AG08395 (cell line): Measurements from ENCODE around the gene MAJIN.

Source experiments
- DNase-seq: peaks from one replicate; pipeline ENCODE4 v3.0.0; 2012; ENCODE audit warnings: mixed read lengths, low spot score

MAJIN gene

DNA sequence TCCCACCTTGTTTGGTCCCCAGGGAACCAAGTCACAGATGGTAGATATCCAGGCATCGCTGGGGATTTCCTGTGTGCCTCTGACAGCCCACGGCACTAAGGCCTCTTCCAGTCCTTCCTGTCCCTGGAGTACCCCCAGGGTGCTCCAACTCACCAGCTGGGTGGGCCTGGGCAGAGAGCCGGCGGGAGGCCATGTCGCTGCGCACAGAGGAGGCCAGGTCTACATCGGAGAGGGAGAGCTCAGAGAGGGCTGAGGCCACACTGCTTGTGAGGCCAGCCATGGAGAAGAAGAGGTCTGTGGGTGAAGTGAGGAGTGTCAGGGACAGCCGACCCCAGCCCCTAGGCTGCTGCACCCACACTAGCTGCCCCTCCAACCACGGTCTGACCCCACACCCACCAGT lies 60.2 kb downstream of the MAJIN start:
- DNase-seq = no peak

- no peak for DNase-seq
Observed at GRCh38 chr11:64911142-64911541, 60.8 kb downstream of the MAJIN start.

- no peak for DNase-seq
Observed at GRCh38 chr11:64910451-64911093, 61.3 kb downstream of the MAJIN start.

GRCh38 chr11:64909653-64910343 lies 62.1 kb downstream of the MAJIN start:
- DNase-seq = no peak

DNA sequence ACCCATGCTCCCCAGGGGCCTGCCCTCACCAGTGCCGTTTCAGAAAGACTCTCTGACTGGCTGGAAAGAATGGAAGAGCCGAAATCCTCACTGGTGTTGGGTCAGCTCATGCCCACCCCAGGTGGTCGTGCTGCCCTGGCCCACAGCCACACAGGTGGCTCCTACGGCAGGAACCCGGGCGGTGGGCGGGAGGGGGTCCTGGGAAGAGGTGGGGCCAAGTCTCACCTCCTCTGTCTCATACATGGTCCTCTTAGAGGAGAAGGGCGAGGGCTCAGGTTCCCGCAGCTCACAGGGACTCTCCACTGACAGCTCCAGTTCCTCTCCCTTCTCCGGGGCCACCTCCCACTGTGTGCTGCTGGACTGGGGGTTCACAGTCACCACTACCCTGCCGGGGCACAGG lies 63.1 kb downstream of the MAJIN start:
- DNase-seq = no peak

- DNase-seq = no peak
Observed at GRCh38 chr11:64906314-64906635, 65.6 kb downstream of the MAJIN start.

- DNase-seq = no peak
Observed at GRCh38 chr11:64905516-64906313, 66.2 kb downstream of the MAJIN start.

GRCh38 chr11:64903291-64903833 lies 68.5 kb downstream of the MAJIN start:
- DNase-seq = no peak

DNA sequence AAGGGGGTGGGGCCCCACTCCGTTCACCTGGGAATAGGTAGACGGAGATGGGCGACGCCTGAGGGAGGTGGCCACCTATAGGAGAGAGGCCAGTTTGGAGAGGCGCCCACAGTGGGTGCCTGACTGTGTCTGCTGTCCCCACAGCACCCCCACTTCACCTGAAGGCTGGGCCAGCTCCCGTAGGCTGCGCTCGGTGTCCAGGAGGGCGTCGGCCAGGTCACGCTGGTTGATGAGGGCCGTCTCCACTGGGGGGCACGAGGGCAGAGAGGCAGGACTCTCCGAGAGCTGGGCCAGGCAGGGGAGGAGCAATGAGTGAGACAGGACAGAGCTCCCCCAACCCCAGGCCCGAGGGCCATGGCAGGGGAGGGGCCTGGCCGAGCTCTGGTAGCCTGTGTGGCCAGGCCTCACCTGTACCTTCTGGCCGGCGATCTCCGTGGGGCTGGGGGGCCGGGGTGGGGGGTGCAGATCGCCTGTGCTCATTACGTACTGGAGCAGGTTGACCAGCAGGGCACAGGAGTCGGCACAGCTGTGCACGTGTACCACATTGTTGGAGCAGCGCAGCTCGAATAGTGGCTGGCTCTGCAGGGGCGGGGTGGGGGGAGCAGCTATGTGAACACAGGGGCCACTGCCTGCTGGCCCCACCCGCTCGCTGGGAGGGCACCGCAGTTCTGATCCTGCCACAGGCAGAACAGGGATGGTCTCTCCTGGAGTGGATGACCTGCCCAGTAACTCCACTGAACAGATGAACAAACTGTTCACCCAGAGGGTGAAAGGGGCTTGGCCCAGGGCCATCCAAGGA lies 69.6 kb downstream of the MAJIN start:
- DNase-seq = no peak

DNA sequence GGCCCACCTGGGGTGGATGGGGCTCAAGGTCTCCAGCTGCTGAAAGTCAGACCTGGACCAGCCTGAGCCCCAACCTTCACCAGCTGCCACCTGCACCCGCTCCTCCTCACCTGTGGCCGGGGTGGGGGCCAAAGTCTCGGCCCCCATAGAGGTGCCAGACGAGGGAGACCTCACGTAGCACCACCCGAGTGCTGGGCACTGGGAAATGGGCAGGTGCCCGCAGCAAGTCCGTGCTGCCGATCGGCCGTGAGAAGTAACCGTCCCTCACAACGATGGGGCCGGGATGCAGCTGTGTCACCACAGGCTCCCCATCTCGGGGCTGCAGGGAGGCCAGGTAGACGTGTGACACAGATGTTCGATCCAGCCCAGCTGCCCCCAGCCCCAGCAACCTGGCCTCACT lies 71.1 kb downstream of the MAJIN start:
- DNase-seq = no peak

DNA sequence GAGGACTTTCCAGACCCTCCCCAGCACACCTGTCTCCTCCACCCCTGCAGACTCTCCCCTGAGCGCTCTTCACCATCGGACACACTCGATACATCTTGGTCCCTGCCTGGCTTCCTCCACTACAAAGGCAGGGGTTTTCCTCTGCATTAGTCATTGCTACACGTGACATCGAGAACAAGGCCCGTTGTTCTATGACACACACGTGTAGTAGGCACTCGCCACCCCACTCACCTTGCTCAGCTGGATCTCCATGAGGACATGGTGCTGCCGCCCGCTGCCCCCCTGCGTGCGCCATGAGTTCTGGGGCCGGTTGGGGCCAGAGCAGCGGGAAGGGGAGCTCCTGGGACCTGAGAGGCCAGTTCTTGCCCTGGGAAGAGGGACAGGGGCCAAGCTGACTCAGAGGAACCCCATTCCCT lies 71.6 kb downstream of the MAJIN start:
- DNase-seq = no peak

GRCh38 chr11:64898541-64898940 lies 73.4 kb downstream of the MAJIN start:
- no peak for DNase-seq

- no peak for DNase-seq
Observed at GRCh38 chr11:64898076-64898445, 73.8 kb downstream of the MAJIN start.

- no peak for DNase-seq
Observed at GRCh38 chr11:64897381-64898075, 74.4 kb downstream of the MAJIN start.

GRCh38 chr11:64896448-64897022 lies 75.4 kb downstream of the MAJIN start:
- DNase-seq = no peak

DNA sequence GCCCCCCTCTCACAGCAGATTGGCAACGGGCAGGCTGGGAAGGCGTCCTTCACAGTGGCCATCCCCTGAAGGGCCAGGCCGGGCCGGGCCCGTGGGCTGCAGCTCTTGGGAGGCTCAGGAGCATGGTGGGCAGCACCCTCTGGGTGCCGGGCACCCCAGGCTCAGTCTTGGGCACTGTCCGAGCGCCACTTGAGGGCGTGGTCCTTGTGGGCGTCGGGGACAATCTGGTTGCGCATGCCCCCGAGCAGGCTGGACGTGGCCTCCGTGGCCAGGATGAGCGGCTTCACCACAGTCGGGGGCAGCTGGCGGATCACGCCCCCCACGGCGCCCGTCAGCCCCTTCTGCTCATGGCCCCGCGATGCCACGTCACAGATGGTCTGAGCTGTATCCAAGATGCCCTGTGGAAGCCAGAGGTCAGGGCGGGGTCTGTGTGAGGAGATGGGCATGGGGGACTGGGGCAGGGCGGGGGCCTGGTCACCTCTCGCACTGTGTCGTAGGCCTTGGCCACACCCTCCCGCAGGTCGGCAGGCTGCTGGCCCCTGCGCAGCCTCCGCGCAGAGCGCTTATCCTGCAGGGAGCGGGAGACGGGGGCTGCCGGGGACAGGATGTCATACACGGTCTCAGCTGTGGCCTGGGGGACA lies 77.0 kb downstream of the MAJIN start:
- no peak for DNase-seq

- DNase-seq = peak; percentile 87
Observed at GRCh38 chr11:64894070-64894811, 77.7 kb downstream of the MAJIN start.

GRCh38 chr11:64893194-64894069 lies 78.5 kb downstream of the MAJIN start:
- no peak for DNase-seq

DNA sequence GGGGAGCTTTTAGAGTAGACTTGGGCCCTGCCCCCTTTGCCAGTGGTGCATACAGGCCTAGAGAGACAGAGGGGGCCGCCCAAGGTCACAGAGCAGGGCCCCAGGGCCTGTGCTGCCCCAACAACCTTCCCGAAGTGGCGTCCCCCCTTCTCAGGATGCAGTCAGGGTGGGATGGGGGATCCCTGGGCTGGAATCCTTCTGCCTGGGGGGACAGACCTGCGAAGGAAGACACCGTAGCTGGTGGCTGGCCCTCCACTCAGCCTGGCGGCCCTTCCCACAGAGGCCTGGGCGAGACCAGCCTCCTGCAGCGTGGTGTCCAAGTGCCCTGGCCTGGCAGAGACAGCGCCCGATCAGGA lies 79.1 kb downstream of the MAJIN start:
- no peak for DNase-seq
